Measurements from ENCODE around the gene NUBP1. TPM values are rescaled to one million over a fixed set of nuclear protein-coding genes. Genes with fewer than 3 reads are reported as not detected.

Gene NUBP1
- total RNA-seq, 1 donor from 2014 or later: 28.1 TPM

GRCh38 chr16:10812312-10813098 is 68.9 kb downstream of the NUBP1 start:
- no peak overlapping the region for H3K4me3 Mint-ChIP-seq (ENCODE audit: low read depth)
- H3K4me1 Mint-ChIP-seq (ENCODE audit: low read depth): no peaks in the 10 kb centered on the region
- H3K27me3 Mint-ChIP-seq: no peaks in the 10 kb centered on the region
- no peak for DNase-seq (ENCODE audit: low spot score, unreplicated experiment)
- no peak overlapping the region for H3K27ac Mint-ChIP-seq
- TF ChIP-seq, protein P1, sequence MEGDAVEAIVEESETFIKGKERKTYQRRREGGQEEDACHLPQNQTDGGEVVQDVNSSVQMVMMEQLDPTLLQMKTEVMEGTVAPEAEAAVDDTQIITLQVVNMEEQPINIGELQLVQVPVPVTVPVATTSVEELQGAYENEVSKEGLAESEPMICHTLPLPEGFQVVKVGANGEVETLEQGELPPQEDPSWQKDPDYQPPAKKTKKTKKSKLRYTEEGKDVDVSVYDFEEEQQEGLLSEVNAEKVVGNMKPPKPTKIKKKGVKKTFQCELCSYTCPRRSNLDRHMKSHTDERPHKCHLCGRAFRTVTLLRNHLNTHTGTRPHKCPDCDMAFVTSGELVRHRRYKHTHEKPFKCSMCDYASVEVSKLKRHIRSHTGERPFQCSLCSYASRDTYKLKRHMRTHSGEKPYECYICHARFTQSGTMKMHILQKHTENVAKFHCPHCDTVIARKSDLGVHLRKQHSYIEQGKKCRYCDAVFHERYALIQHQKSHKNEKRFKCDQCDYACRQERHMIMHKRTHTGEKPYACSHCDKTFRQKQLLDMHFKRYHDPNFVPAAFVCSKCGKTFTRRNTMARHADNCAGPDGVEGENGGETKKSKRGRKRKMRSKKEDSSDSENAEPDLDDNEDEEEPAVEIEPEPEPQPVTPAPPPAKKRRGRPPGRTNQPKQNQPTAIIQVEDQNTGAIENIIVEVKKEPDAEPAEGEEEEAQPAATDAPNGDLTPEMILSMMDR (IDR thresholded peaks at IDR 0.05; ENCODE audit: unreplicated experiment): no peak
- H3K9me3 Mint-ChIP-seq (ENCODE audit: low read depth): no peaks in the 10 kb centered on the region
- peaks cover 6% of the 10 kb centered on the region for H3K36me3 Mint-ChIP-seq (ENCODE audit: insufficient read depth)

DNA sequence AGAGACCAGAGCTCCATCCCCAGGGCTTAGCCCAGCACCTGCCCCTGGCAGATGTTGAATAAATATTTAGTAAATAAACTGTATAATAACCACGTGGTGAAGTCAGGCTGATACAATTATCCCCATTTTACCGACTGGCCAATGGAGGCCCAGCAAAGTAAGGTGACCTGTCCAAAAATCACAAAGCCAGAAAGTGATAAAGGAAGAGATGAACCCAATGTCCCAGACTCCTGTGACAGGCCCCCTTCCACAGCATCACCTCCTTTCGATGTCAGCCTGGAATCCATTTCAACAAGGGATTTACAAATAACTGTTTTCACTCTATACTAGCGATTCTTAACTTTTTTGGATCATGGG is 69.4 kb downstream of the NUBP1 start:
- DNase-seq (ENCODE audit: low spot score, unreplicated experiment): no peak
- no peak overlapping the region for H3K4me3 Mint-ChIP-seq (ENCODE audit: low read depth)
- no peak overlapping the region for H3K27ac Mint-ChIP-seq
- no peaks in the 10 kb centered on the region for H3K9me3 Mint-ChIP-seq (ENCODE audit: low read depth)
- H3K36me3 Mint-ChIP-seq (ENCODE audit: insufficient read depth): peaks cover 6% of the 10 kb centered on the region
- peaks cover 3% of the 10 kb centered on the region for H3K27me3 Mint-ChIP-seq
- TF ChIP-seq, protein P1 (IDR thresholded peaks at IDR 0.05; ENCODE audit: unreplicated experiment): no peak
- peaks cover 2% of the 10 kb centered on the region for H3K4me1 Mint-ChIP-seq (ENCODE audit: low read depth)

DNA sequence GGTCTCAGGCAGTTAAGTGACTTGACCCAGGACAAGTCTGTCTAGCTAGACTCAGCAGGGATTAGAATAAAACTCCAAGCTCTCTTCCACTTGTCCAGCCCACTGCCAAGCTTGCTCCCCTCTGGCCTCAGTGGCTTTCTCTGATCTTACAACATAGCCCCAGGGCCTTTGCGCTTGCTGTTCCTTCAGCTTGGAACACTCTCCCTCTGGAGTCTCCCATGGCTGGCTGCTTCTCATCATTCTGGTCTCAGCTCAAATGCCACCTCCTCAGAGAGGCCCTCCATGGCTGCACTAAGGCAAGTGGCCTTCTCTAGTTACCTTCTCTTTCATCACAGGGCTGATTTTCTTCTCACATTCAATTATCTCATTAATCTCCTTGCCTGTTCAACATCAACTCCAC is 73.9 kb downstream of the NUBP1 start:
- Mint-ChIP-seq H3K27me3 (peaks cover 3% of the 10 kb centered on the region), H3K4me3 (ENCODE audit: low read depth) (peak overlapping the region; percentile 77), H3K36me3 (ENCODE audit: insufficient read depth) (no peaks in the 10 kb centered on the region), H3K9me3 (ENCODE audit: low read depth) (no peaks in the 10 kb centered on the region), H3K4me1 (ENCODE audit: low read depth) (peaks cover 2% of the 10 kb centered on the region), H3K27ac (peak overlapping the region; percentile 73)
- no peak for DNase-seq (ENCODE audit: low spot score, unreplicated experiment)
- TF ChIP-seq, protein P1 (IDR thresholded peaks at IDR 0.05; ENCODE audit: unreplicated experiment): no peak

DNA sequence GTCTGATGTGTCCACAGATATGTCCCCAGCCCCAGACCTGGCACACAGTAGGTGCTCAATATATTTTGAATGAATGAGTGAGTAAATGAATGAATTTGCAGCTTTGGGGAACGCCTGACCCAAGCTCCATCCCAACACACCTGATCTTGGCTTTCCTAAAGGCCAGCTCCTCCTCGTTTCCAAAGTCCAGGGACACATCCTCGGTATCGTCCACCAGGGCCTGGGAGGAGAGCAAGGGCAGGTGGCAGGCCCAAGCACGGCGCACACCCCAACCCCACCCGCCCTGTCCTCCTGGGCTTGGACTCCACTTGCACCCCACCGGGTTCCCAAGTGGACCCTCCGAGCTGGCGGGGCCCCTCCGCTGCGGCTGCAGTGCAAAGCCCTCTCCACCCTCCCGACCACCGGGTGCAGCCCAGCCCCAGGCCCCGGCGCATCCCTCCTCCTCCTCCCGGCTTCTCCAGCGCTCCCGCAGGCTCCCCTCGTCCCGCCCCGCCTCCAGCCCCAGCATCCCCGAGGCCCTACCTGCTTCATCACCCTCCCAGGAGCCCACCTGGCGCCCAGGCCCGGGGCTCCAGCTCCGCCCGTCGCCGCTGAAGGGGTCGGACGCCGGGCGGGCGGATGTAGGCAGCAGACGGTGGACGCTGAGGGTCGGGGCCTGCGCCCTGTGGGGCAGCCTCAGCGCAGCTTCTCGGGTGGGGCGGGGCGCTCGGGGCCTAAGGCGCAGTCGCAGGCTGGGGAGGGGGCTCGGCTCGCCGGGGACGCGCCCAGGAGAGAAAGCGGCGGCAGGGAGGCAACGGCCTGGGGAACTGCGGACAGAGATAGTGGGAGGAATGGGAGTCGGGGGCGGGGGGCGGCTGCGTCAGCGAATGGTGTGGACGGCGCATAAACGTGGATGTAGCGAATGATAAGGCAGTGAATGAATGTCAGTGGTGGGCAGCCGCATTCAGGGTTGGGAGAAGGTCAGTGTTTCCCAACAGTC is 74.6 kb downstream of the NUBP1 start, which contains the start of gene TVP23A:
TSS of gene TVP23A (minus strand) at position 832 of the 979 bp plus-strand sequence. CDS start at position 531, 301 bp downstream.
- Mint-ChIP-seq H3K9me3 (ENCODE audit: low read depth) (no peaks in the 10 kb centered on the region), H3K27me3 (peaks cover 3% of the 10 kb centered on the region), H3K4me1 (ENCODE audit: low read depth) (peaks cover 2% of the 10 kb centered on the region), H3K27ac (peak within 1 kb of the TSS; percentile 84), H3K36me3 (ENCODE audit: insufficient read depth) (no peaks in the 10 kb centered on the region), H3K4me3 (ENCODE audit: low read depth) (peak within 1 kb of the TSS; percentile 77)
- DNase-seq (ENCODE audit: low spot score, unreplicated experiment): peak; percentile 35
- TF ChIP-seq, protein P1 (IDR thresholded peaks at IDR 0.05; ENCODE audit: unreplicated experiment): no peak

Other genes starting within 250 kb of the NUBP1 start
- gene EMP2, start 163.2 kb upstream of the NUBP1 start, total RNA-seq: 10.5 and 11.6 TPM in 2 replicates
- 0.29 and 0.58 TPM in 2 replicates for gene TEKT5, start 48.9 kb upstream of the NUBP1 start, total RNA-seq
- 8.5 and 9.4 TPM in 2 replicates for gene TVP23A, start 75.0 kb downstream of the NUBP1 start, total RNA-seq
- not detected in 2 replicates for gene CIITA, start 133.4 kb downstream of the NUBP1 start, total RNA-seq
- gene DEXI, start 198.6 kb downstream of the NUBP1 start, total RNA-seq: 31.2 and 32.3 TPM in 2 replicates
- gene CLEC16A, start 200.7 kb downstream of the NUBP1 start, total RNA-seq: 32.6 and 34.3 TPM in 2 replicates

Data from progenitor cell of endocrine pancreas (in vitro differentiated cells).